C4-2B (cell line): ENCODE data around the gene PLA2G6.

ENCODE experiments used
- CTCF ChIP-seq: fragments of 450-650 bp; conservative IDR thresholded peaks from 2 replicates; pipeline ENCODE4 v1.5.1; 2017; ENCODE audit warnings: mild to moderate bottlenecking
- ZFX ChIP-seq: fragments of 450-650 bp; IDR thresholded peaks from 2 replicates; pipeline ENCODE4 v1.6.1; 2017

- TF ChIP-seq CTCF: no peak
- no peak for TF ChIP-seq ZFX
Observed at GRCh38 chr22:38196791-38197419, 15.3 kb upstream of the PLA2G6 start.
